Middle frontal gyrus (tissue), 1 donor: ENCODE measurements around the gene FNIP1.
A peak's percentile ranks its signal among the peaks of the same experiment; 100 is the strongest.
"Not testable (repeated sequence)": the region's sequence is repeated elsewhere in the genome, so short reads cannot be mapped to it uniquely, and the experiment has no call there.

Experiments
- DNase-seq: peaks from one replicate; pipeline ENCODE4 v3.0.0-alpha.2; 2015; ENCODE audit warnings: low spot score; ENCODE audit errors: extremely low spot score

The FNIP1 gene

GRCh38 chr5:131640043-131640856 lies 156.6 kb downstream of the FNIP1 start:
- no peak for DNase-seq

- DNase-seq, result no peak
Observed at GRCh38 chr5:131639148-131639547, 157.7 kb downstream of the FNIP1 start.

GRCh38 chr5:131637694-131638093 lies 159.1 kb downstream of the FNIP1 start:
- DNase-seq, result no peak

GRCh38 chr5:131635684-131636572 lies 160.9 kb downstream of the FNIP1 start:
- DNase-seq, result no peak

- peak; percentile 100 for DNase-seq
Observed at GRCh38 chr5:131634996-131635683, 161.7 kb downstream of the FNIP1 start, which contains the start of gene RAPGEF6. RAPGEF6 (minus strand) TSS chr5:131635229; CDS start chr5:131635030, 199 bp downstream.

GRCh38 chr5:131634666-131634995 lies 162.2 kb downstream of the FNIP1 start:
- no peak for DNase-seq

GRCh38 chr5:131634238-131634637 lies 162.6 kb downstream of the FNIP1 start:
- DNase-seq, result no peak

GRCh38 chr5:131633830-131634229 lies 163.0 kb downstream of the FNIP1 start:
- DNase-seq, result no peak

GRCh38 chr5:131630963-131631350 lies 165.9 kb downstream of the FNIP1 start:
- no peak for DNase-seq

GRCh38 chr5:131630208-131630962 lies 166.4 kb downstream of the FNIP1 start:
- no peak for DNase-seq

GRCh38 chr5:131628990-131629389 lies 167.8 kb downstream of the FNIP1 start:
- no peak for DNase-seq

GRCh38 chr5:131627207-131627865 lies 169.5 kb downstream of the FNIP1 start:
- DNase-seq, result no peak

- DNase-seq, result peak; percentile 56
Observed at GRCh38 chr5:131622633-131623032, 174.2 kb downstream of the FNIP1 start.

GRCh38 chr5:131621164-131621563 lies 175.7 kb downstream of the FNIP1 start:
- DNase-seq, result not testable (repeated sequence)

GRCh38 chr5:131619102-131619501 lies 177.7 kb downstream of the FNIP1 start:
- DNase-seq, result no peak

- DNase-seq, result no peak
Observed at GRCh38 chr5:131617140-131617822, 179.5 kb downstream of the FNIP1 start.

- no peak for DNase-seq
Observed at GRCh38 chr5:131615957-131616356, 180.9 kb downstream of the FNIP1 start.

- DNase-seq, result no peak
Observed at GRCh38 chr5:131613423-131613822, 183.4 kb downstream of the FNIP1 start.

- no peak for DNase-seq
Observed at GRCh38 chr5:131611064-131611381, 185.8 kb downstream of the FNIP1 start.
